Islet of Langerhans (tissue), 1 donor: ENCODE measurements around the gene WDR35.
A peak's percentile ranks its signal among the peaks of the same experiment; 100 is the strongest.
"Not testable (repeated sequence)": the region's sequence is repeated elsewhere in the genome, so short reads cannot be mapped to it uniquely, and the experiment has no call there.

Source experiments
- FAIRE-seq: peaks from one replicate; lab custom pipeline; 2011; peaks lifted over from hg19 to GRCh38; lab: Jason Lieb, UNC

The WDR35 gene

DNA sequence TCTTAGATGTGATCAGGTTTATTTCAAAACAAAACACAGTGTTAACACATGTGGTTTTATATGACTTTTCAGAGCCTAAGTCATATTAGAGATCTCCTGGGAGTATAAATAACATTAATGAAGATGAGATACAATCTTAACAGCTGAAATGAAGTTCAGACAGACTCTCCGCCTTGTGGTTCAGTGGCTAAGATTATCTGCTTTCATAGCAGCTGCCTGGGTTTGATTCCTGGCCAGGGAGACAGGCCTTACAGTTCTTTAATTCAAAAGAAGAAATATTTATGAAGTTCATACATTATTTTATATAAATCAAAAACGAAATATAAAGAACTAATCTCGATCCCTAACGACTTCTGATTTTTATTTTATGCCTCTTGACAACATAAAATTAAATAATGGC lies 52.9 kb downstream of the WDR35 start:
- no peak for FAIRE-seq

DNA sequence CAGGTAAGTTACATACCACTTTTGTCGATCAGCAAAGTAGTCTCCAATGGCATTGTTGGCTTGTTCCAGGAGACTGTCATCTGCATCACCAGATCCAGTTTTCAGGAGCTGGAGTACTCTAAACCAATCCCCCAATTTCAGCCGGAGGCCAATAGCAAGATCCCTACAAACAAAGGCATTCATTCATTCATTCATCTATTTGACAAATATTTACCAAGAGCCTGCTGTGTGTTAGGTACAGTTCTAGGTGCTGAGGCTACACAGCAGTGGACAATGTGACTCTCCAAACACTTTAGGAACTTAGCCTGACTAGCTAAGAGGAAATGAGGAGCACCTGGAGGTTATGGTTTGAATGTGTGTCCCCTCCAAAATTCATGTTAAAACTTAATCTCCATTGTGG lies 53.7 kb downstream of the WDR35 start:
- FAIRE-seq, result no peak

DNA sequence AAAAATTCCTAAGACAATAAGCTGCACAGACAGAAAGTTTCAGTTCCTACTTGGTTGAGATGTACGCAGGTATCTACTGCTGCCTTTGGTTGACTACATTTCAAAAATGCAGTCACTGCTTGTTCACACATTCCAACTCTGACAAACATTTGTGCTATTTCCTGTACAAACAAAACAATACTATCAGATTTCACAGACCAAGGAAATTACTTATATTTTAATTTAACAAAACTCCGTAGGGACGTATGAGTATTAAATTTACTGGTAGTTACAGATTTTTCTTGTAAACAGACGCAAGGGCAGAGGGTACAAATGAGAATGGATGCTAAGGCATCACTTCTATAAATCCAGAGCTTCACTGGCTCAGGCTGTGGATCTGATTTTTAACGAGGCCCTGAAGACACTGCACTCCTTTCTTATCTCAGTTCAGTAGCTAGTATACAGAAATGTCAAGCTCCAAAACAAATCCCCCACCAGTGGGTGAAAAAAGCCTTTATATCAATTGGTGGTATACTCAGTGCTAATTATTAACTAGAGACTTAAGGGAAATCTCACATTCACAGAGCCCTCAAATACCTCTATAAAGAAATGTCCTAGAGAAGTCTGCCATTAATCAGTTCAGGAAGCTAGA lies 56.4 kb downstream of the WDR35 start:
- FAIRE-seq, result no peak

DNA sequence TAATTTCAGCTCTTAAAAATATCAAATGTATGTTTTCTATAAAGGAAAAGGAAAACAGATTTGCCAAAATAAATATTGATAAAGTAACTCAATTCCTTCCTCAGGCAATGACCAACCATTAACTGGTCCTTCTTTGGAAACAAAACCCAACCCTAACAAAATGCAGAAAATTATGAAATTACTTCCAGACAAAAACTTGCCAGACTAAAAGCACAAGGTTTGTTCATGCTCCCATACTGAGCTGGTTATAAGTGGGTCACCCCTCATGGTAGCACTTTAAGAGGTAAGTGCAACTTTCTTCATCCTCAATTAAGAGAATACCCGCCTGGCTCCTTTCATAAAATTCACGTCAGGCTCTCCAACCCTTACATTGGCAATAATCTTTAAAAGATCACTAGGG lies 57.0 kb downstream of the WDR35 start:
- FAIRE-seq, result no peak

DNA sequence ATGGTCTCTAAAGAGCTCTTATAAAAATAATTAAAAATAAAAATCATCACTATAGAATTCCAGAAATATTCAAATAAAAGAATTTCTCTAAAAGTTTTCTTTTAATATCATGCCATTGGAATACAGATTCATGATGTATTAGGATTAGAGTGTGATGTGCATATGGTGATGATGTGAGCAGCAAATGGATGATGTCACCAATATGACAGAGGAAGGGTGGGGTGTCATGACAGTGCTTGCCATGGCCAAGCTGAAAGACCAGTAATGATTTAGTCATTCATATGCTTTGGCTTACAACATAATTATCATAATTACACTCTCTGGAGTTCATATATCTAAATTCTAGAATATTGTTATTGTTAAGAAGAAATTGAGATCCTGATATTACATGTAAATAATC lies 60.7 kb downstream of the WDR35 start:
- FAIRE-seq, result no peak

DNA sequence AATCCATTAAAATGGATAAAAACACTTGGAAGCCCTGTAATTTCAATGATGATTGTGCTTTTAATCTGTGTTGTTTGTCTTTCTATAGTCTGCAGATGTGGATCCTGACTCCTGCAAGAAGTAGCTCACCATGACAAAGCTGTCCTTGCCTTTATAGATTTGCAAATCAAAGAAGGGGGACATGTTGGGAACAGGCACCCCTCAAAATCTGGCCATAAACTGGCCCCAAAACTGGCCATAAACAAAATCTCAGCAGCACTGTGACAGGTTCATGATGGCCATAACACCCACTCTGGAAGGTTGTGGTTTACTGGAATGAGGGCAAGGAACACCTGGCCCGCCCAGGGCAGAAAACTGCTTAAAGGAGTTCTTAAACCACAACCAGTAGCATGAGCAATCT lies 62.1 kb downstream of the WDR35 start:
- not testable (repeated sequence) for FAIRE-seq

GRCh38 chr2:19924526-19924925 lies 65.4 kb downstream of the WDR35 start:
- FAIRE-seq, result not testable (repeated sequence)

DNA sequence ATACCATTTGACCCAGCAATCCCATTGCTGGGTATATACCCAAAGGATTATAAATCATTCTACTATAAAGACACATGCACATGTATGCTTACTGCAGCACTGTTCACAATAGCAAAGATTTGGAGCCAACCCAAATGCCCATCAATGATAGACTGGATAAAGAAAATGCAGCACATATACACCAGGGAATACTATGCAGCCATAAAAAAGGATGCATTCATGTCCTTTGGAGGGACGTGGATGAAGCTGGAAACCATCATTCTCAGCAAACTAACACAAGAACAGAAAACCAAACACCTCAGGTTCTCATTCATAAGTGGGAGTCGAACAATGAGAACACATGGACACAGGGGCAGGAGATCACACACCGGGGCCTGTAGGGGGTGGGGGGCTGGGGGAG lies 67.7 kb downstream of the WDR35 start:
- FAIRE-seq, result not testable (repeated sequence)

- no peak for FAIRE-seq
Measured at GRCh38 chr2:19916385-19916950, 73.4 kb downstream of the WDR35 start.

- no peak for FAIRE-seq
Measured at GRCh38 chr2:19914266-19914975, 75.5 kb downstream of the WDR35 start.

DNA sequence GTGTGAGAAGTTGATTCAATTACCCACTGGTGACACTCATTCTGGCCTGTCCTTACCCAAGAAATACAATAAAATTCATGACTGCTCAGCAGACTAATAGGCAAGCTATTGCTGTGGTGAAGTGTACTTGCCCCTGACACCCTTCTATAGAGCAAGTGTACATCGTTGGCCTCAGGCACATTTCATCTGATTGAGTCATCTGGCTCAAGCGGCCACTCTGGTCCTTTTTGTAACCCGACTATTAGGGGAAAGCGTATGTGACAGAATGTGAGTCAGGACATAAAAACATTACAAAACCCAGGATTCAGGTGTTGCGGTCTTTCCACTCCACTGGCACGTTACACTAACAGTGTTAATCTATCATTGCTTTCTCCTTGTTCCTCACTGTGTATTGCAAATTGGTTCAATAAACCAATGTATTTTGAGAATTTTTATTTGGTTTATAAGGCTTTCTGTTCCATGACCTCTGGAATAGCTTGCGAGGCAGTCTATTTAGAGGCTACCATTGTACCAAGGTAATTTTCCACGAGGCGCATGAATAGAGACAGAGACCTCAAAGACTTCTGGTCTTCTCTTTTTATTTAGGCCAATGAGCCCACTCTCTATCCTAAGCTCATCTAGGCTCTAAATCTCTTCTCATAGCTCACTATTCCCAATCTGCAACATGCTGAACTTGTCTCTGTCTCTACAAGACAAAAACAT lies 77.9 kb downstream of the WDR35 start:
- no peak for FAIRE-seq

DNA sequence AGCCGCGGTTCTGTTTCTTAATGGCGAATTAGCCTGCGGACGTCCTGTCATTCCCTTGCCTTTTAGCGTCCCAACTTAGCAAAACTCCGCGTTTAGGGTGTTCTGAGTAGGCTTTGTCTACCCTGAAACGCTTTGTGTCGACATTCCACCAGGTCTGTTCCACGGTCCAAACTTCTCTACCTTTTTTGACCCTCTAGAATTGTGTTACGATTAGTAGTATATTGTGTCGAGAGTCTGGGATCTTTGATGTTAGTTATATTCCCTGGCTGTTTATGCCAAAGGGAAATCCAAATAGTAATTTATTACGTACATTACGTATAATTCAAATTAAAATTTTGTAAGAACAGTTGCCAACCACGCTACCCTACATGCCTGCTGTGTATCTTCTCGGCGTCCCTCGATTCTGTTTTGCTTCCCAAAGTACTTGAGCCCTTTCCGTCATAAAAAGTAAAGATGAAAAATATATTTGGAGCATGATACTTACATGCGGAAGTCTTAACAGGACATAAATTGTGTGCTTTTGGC lies 87.6 kb downstream of the WDR35 start:
- FAIRE-seq, result peak; percentile 27

- no peak for FAIRE-seq
Measured at GRCh38 chr2:19901442-19902215, 88.3 kb downstream of the WDR35 start, which contains the start of gene TTC32. Gene TTC32, minus strand, starts transcription at chr2:19901983. Its CDS starts 129 bp downstream, at chr2:19901854.

GRCh38 chr2:19900931-19901441 lies 88.9 kb downstream of the WDR35 start:
- FAIRE-seq, result no peak

- FAIRE-seq, result no peak
Measured at GRCh38 chr2:19899985-19900930, 89.6 kb downstream of the WDR35 start.

DNA sequence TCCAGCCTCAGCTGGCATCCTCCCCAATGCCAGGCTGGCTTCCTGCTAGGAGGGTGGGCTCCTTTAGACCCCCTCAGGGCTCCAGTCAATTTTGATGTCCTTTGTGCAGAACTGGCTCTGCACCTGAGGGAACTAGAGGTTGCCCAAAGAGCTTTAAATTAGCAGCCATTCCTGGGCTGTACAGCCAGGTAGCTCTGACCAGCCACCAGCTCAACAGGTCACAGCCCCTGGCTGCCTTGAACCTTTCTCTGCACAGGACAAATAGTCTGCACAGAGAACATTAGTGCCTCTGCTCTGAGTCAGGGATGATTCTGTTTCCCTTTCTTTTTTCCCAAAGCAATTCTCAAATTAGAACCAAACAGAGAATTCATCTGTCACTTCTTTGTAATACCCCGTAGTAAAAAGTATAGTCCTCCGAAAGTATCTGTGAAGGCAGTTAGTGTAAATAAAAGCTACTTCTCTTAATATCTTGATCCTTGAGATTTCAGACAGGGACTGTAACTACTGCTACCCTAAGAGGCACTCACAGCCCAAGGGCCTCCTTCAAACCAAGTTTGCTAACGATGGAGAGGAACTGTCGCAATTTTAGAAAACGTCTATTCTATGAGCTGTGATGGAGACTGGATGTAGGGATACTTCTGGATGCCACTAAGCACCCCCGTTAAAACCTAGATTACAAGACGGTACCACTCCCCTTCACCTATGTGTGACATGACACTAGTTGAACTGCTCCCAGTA lies 91.1 kb downstream of the WDR35 start:
- no peak for FAIRE-seq

- no peak for FAIRE-seq
Measured at GRCh38 chr2:19897623-19898245, 92.2 kb downstream of the WDR35 start.

DNA sequence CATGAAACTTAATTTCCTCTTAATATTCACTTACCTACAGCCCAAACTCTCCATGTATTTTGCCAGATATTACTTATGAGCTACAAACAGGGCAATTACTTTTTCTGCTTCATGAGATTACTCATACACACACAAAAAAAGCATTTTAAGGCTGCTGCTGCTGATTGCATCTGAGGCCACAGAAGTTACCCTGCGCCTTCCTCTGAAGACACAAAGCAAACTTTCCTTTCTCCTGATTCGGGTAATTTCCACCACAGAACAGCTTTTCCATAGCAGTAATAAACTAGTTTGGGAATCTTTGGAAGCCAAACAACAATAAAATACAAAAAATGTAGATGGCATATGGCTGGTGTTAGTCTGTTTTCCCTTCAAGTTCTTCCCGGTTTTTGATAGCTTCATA lies 94.4 kb downstream of the WDR35 start:
- FAIRE-seq, result no peak

- FAIRE-seq, result no peak
Measured at GRCh38 chr2:19894134-19894792, 95.6 kb downstream of the WDR35 start.
